ENCODE results near the gene BCAT1.
"Not testable (repeated sequence)": the region's sequence is repeated elsewhere in the genome, so short reads cannot be mapped to it uniquely, and the experiment has no call there.

The BCAT1 gene

DNA sequence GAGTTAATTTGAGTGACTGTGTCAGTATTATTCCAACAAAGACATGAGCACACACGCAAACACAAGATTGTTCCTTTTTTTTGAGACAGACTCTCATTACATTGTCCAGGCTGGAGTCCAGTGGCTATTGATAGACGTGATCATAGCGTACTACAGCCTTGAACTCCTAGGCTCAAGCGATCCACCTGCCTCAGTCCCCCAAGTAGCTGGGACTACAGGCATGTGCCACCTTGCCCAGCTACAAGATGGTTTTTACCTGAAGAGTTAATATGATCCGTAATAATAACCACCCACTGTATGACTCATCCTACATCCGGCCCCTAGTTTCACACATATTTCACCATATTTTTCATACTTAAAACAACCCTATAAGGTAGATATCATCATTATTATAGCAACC is 26.8 kb downstream of the BCAT1 start:
- no peak for FAIRE-seq

DNA sequence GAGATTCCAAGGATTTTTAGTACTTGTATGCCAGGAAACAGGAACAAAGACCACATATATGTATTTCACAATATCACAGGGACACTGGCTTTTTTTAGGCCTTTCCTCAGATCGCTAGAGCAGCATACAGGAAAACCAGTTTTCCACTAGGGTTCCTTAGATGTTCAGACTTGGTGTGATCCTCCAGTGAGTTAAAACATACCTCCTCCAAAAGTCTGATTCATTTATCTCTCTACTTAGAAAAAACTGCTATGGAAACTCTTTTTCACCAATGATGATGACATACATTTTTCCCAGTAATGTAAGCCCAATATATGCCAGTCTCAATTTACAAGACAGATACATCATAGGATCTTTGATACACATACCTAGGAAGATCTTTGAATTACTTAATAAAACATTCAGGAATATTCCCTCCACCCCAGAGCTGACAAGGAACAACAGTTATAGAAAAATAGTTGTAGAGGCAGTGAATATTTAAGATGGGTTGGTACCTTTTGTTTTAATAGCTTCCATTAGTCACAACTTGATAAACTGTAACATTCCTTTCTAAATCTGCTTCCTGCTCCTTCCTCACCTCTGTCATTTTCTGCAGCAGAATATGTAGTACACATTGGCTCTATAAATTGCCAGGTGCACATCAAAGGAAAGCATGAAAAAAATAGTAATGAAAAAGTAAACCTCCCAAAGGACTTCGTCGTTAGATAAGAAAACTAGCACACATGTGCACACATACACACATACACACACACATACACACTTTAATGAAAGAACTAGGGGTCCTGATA is 27.5 kb downstream of the BCAT1 start:
- FAIRE-seq = no peak

DNA sequence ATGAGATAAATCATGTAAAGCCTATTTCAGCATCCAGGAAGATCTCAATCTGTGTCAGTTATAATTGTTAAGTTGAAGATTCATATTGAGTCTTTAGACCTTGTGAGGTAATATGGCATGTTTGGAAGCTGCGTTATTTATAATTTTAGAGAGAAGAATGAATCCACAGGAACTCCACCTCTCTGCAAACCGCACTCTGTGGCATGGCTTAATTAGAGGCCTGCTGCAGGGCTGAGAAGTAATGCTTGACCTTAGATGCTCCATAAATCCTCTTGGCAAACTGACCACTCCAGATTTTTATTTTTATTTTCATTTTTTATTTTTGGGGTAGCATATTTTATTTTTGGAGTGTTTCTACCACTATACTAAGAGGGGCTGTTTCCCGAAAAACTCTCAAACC is 28.8 kb downstream of the BCAT1 start:
- no peak for FAIRE-seq

DNA sequence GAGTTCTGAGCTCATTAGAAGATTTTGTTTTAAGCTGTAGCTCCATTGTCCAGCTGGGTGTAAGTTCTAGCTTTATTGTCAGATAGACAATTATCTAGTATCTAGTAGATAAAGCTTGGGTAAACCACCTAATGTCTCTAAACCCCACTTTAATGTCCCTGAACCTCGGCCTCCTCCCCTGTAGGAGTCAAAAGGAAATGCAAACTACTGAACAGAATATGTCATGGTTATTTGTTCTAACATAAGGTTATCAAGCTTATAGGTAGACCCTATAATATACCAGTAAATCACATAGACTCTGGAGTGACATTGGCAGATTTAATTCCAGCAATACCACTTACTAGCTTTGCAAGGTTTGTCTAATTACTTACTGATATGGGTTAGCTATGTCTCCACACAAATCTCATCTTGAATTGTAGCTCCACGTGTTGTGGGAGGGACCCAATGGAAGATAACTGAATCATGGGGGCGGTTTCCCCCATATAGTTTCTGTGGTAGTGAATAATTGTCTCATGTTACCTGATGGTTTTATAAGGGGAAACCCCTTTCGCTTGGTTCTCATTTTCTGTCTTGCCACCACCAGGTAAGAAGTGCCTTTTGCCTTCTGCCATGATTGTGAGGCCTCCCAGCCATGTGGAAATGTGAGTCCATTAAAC is 29.4 kb downstream of the BCAT1 start:
- FAIRE-seq = no peak

DNA sequence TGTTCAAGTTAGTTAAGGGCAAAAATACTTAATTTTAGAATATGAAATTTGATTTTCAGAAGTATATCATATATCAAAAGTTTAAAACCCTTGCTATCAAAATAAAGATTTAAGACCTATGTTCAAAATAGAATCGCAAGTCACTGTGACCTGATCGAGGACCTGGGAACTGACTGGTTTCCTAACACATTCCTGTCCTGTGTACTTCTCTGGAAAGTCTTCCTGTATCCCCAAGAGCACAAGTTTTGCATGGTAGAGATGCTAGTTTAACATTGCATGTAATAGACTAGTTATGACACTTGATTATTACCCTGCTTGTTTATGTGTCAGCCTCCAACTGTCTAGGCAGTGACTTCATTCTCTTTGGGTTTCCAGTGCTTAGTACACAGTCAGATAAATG is 30.3 kb downstream of the BCAT1 start:
- no peak for FAIRE-seq

DNA sequence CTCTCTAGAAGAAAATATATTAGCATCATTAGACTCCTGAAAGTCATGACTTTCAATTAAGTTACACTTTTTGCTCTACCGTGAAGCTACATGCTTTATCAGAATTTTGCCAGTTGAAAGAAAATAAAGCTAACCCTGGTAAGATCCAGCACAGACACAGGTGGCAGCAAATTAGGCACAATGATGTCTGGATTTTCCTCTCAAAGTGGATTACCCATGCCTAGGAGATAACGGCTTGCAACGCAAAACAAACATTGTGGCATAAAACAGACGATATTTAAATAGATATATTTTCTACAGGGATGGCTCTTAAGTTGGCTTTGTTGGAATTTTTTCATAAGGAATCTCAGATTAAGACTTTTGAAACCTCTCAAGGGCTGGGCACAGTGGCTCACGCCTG is 33.4 kb downstream of the BCAT1 start:
- FAIRE-seq = no peak

DNA sequence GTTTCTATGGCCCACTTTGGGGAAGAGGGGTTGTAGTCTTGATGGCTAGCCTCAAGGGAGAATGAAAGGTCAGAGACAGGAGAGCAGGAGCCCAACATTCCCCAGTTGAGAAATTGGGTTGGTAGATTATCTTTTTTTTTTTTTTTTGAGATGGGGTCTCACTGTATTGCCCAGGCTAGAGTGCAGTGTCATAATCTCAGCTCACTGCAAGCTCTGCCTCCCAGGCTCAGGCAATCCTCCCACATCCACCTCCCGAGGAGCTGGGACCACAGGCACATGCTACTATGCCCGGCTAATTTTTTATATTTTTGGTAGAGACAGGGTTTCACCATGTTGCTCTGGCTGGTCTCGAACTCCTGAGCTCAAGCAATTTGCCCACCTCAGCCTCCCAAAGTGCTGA is 34.9 kb downstream of the BCAT1 start:
- no peak for FAIRE-seq

DNA sequence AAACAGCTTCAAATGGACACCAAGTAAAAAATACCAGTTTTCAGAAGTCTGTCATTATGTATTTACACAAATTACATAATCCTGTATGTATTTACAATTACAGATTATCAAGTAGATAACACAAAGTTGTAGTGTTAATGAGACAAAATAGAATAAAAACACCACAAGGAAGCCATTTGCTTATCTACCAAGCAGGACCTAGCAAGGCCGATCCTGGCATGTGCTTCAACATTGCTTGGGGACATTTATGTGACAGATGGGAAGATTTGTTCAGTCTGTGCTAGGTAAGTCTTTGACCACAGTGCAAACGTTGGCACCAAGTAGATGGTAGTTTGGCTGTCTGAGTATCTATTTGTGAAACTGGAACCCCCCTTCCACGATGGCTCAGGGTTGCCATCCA is 35.8 kb downstream of the BCAT1 start:
- FAIRE-seq = no peak

DNA sequence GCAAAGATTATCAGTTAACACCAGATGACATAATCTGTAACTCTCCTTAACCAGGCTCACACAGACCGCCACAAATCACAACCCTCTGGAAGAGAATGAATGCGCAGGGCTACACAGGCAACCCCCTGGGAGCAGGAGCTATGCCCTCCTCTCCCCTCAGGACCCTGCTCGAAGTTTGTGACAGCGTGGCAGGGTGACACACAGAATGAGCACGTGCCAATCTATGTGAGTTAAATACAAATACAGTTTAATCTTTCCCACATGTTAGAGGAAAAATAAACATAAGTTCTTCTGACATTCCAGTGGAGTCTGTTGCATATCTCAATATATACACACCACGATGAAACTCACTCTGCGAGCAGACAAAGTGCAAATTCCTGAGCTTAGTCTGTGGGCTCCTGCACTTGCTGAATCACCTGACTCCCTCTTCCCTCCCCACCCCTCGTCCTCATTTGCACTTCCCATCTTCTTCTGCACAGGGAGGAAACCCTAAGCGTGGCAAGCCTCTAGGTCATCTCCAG is 37.6 kb downstream of the BCAT1 start:
- FAIRE-seq = no peak

DNA sequence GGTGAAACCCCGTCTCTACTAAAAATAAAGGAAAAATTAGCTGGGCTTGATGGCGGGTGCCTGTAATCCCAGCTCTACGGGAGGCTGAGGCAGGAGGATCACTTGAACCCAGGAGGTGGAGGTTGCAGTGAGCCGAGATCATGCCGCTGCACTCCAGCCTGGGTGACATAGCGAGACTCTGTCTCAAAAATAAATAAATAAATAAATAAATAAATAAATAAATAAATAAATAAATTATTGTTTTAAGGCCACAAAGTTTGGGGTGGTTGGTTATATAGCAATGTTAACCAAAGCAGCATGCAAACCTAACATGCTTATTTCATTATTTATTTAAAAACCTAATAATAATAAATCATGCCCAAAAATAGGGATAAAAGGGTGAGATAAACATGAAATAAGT is 38.7 kb downstream of the BCAT1 start:
- FAIRE-seq = not testable (repeated sequence)

DNA sequence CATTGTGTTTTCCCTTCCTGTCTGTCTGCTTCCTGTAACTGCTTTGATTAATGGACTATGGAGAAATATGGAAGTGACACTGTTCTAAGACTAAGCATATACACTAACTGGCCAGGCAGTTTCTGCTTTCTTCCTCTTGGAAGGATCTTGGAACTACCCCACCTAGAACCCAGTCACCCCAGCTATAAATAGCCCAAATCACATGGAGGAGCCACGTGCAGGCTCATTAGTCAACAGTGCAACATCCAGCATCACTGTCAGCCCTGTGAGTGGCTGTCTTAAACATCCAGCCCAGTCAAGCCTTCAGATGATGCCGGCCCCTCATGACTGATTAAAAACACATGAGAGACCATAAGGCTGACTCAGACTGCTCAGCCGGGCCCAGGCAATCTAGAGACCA is 39.2 kb downstream of the BCAT1 start:
- no peak for FAIRE-seq

DNA sequence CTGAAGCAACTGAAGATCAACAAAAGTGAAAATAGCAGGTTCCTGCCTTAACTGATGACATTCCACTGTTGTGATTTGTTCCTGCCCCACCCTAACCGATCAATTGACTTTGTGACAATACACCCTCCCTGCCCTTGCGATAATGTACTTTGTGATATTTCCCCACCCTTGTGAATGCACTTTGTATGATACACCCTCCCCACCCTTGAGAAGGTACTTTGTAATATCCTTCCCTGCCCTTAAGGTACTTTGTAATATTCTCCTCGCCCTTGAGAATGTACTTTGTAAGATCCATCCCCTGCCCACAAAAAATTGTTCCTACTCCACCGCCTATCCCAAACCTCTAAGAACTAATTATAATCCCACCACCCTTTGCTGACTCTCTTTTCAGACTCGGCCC is 41.4 kb downstream of the BCAT1 start:
- no peak for FAIRE-seq

DNA sequence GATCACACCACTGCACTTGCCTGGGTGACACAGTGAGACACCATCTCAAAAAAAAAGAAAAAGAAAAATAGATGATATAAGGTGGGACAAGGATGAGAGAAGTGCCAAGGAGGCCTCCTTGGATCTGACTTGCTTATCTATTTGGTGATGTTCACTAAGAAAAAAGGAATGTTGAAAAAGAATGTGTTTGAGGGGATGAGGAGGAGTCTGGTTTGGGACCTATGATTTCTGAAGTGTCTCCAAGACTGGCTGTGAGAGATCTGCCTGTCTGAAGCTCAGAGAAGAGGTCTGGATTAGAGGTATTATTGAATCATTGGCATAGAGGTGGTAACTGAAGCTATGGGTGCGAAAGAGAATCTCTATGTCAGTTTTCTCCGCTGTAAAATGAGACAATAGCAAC is 42.8 kb downstream of the BCAT1 start:
- FAIRE-seq = no peak

DNA sequence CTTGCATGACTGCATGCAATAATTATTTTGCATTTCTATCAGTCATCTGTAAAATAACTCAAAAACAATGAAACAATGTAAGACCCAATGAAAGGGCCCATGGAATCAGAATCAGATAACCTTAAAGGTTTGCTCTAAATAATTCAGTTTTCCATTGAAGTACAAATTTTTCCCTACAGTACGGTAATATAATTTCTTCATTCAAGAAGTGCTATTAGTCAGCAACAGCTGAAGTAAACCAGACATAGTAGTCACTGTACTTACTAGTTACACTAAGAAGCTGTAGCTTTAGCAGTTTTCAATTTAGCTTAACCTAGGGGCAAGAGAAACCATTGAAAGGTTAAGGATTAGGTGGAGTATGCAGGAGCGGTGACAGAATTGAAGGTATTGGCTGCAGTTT is 43.5 kb downstream of the BCAT1 start:
- no peak for FAIRE-seq

DNA sequence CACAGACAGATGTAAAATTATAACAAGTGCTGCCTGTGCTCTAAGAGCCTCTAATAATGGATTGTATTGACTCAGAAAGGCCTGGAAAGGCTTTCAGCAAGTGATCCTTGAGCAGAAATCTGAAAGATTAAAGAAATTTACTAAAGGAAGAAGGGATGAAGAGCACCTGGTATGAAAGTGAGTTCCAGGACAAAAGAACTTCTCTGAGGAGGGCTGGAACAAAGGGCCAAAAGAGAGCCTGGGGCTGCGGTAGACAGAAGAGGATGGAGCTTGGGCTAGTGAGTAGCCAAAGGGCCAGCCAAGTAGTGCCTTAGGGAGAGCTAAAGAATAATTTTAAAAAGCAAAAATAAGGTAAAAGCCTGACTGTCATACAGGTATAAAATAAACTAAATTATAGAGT is 44.0 kb downstream of the BCAT1 start:
- no peak for FAIRE-seq

DNA sequence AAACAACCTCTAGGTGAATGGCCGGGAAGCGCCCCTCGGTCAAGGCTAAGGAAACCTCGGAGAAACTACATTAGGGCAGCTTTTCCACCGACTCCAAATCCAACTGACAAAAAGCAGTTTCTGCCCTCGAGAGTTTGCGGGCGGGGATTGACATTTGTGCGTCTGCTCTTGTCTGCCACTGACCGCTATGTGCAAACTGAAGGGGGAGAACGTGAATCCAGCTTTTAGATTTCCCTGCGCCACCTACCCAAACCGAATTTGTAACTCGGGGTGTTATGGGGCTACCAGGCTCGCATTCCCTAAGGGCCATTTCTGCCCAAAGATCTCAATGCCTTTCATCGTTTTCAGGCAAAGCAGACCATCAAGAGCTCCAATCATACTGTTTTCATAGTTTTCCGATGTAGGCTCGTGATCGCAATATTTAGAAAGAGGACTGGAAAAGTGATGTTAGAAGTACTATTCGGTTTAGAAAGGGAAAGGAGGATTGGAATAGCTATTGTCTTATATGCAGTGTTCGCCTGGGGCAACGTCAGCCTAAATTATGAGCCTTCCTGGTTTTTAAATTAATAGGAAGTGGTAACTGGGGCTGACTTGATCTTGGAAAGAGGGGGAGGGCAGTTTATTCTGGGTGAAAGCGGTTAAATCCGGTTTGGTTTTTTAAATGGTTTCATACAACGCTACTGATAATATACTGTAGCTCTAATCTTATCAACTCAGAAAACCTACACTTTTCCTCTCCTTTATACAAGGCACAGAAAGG is 45.4 kb downstream of the BCAT1 start:
- no peak for FAIRE-seq

DNA sequence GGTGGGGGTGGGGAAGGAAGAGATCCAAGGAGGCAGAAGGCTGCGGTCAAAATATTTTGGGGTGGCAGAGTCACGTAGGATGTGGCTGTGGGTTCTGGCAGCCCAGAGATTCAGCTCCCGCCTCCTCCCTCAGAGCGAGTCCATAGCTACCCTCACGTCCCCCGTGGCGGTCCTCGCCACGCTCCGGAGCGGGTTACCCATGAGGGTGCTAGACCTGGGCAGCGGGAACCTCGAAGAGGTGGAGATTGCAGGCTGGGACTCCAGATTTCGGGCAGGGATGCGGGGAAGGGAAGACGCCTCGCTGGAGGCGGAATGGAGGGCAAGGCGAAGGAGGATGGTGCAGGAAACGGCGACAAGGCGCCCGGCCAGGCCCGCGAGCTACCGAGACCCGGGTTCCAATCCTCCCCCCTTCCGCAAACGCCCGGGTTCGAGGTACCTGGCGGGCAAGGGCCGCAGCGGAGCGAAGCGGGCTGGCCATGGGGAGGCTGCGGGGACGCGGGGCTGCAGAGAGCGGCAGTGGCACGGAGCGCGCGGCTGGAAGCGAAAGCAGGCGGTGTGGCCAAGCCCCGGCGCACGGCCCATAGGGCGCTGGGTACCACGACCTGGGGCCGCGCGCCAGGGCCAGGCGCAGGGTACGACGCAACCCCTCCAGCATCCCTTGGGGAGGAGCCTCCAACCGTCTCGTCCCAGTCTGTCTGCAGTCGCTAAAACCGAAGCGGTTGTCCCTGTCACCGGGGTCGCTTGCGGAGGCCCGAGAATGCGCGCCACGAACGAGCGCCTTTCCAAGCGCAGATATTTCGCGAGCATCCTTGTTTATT is 46.2 kb downstream of the BCAT1 start:
- FAIRE-seq = no peak

DNA sequence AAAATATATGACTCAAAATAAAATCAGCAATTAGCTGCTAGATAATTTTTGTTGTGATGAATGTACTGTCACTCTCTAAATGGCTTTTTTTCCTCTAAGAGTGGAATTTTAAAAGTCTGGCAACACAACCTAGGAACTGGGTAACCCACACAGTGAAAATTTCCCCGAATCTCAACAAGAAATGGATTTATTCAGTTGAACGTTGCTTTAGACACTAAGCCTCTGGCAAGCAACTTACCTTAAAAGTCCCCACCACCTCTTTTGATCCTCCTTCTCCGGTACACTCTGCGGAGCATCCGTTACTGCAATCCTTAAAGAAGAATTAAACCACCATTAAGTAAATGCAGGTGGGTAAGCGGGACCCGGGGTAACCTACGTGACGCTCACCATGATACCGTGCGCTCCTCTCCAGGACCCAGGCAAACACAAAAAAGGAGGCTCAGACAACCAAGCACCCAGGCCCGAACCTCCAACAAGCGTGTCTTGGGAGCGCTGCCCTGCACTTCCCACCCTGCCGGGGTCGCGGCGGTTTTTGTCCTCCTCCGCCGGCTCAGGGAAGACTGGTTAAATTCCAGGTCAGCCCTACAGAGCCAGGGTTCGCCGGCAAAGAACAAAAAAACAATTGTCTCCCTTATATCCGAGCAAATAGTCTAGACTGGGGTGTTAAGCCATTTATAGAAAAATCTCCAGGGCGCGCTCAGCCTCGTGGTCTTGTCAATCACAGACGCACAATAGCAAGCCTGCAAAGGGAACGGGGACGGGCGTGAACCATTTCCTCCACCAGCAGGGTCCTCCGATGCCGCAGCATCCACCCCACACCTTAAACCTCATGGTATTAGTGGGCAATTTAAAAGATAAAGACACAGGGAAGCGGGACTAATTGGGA is 47.1 kb downstream of the BCAT1 start:
- FAIRE-seq = no peak

DNA sequence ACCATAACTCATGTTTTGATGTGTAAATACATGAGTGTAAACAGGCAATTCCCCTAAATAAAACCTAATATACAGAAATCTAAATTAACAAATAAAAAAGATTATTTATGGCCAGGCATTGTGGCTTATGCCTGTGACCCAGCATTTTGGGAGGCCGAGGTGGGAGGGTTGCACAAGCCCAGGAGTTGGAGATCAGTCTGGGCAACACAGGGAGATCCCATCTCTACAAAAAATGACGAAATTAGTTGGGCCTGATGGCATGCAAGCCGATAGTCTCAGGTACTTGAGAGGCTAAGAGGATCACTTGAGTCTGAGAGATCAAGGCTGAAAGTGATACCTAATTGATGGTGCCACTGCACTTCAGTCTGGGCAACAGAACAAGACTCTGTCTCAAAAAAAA is 48.7 kb downstream of the BCAT1 start:
- FAIRE-seq = no peak

DNA sequence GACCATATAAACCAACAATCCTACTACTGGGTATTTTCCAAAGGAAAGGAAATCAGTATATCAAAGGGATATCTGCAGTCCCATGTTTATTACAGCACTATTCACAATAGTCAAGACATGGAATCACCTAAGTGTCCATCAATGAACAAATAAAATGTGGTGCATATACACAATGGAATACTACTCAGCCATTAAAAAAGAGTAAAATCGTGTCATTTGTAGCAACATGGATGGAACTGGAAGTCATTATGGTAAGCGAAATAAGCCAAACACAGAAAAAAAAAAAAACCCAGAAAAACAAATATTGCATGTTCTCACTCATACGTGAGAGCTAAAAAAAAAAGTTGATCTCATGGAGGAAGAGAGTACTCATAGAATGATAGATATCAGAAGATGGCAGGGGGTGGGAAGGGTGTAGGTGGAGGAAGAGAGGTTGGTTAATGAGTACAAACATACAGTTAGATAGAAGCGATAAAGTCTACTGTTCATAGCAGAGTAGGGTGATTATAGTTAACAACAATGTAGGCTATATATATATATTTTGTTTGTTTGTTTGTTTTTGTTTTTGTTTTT is 49.3 kb downstream of the BCAT1 start:
- no peak for FAIRE-seq

DNA sequence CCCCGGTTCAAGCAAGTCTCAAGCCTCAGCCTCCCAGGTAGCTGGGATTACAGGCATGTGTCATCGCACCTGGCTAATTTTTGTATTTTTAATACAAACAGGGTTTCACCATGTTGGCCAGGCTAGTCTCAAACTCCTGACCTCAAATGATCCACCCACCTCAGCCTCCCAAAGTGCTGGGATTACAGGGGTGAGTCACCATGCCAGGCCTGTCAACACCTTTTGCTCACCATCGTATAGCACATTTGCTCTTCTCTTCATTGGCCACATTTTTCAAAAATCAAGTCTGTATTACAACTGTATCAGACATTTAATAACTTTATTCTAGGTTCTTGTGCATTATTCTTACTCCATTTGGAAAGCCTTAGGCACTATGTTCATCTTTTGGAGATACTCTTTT is 50.3 kb downstream of the BCAT1 start:
- FAIRE-seq = no peak

DNA sequence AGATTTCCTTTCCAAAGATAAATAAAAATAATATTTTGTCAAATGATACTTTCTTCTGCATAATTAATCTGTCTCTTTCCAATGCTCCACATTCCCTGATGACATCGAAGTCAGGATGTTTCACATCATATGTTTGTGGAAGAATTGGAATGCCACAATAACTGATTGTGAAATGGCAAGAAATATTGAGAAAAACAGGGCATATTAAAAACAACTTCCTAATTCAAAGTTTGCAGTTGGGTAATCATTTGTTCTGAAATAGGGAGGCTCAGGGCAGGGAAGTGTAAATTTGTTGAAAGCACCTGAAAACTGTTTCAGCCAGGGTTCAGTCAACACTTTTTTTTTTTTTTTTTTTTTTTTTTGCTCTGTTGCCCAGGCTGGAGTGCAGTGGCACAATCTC is 50.7 kb downstream of the BCAT1 start:
- FAIRE-seq = no peak

Measured in TTC549 (cell line).